OCI-LY1 (cell line): ENCODE measurements around the gene ARHGAP10.

Source experiments
- CTCF ChIP-seq: fragments of 200-600 bp; sonication (generic), shearing (Covaris generic); IDR thresholded peaks from 2 replicates; pipeline ENCODE4 v1.5.1; 2017; ENCODE audit warnings: mild to moderate bottlenecking, antibody characterized with exemption, low read length, moderate library complexity, mixed read lengths
- EZH2 ChIP-seq: fragments of 200-600 bp; sonication (generic), shearing (Covaris generic); IDR thresholded peaks from 2 replicates; pipeline ENCODE4 v1.8.0; 2017; ENCODE audit warnings: borderline replicate concordance, mixed run types, mild to moderate bottlenecking, antibody characterized with exemption, low read length, moderate library complexity, mixed read lengths

DNA sequence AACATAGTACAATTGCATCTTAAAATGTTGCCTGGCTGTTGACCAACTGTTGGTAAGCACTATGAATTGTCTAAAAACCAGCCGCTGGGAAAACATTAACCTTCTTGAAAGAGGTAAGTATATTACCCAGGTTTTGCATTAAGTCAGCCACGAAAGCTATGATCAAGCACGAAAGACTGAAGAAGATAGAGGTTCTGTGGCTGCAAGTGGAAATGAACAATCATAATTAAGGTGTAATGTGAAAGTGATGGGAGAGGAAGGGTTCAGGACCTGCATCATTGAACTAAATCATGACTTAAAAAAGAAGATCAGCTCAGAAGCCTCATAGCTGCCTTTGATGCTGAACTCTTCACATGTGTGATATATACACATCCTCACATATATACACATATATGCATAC, 369.3 kb downstream of the ARHGAP10 start:
- TF ChIP-seq CTCF: no peak
- TF ChIP-seq EZH2: no peak
